NCI-H526 (cell line): ENCODE measurements around the gene DOCK8.

ENCODE experiments used
- DNase-seq, 2 experiments: peaks; one replicate each; lab custom pipeline; 2025; lab: John Stamatoyannopoulos, UW

Gene DOCK8

DNA sequence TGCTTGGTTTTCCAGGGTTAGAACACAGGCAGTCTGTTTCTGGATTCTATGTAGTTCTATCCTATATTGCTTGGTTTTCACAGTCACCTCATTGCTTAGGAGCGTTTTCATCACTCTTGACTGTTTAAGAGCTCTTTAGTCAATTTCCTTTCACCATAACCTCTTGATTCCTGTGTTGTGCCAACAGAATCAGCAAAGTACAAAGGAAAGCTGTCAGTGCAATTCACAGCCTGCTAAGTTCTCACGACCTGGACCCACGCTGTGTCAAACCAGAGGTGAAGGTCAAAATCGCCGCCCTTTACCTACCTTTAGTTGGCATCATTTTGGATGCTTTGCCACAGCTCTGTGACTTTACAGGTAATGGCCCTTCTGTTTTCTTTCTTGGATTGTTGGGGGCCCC lies 199.9 kb downstream of the DOCK8 start:
- no peak for DNase-seq

DNA sequence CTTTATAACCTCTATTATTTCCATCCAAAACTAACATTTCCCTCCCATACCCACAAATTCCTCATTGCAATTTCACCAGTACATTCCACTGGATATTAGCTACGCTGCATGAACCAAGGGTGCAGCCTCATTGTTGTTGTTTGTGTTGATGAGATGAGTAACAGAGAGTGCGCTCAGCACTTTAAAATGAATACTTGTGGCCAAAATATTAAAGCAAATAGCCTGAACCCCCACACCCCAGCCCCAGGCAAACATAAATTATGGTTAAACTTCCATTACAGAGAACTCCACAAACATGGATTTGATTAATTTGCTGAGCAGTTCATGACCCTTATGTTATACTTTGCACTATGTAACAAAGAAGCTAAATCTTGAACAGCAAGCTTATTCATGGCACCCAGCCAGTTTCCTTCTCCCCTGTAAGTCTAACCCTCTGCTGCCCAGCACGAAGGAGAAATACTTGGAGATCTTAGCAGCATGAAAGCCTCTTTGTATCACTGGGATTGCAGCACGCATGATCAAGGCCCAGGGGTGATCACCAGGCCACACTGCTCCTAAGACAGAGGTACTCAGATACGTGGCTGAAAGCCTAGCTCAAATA lies 205.0 kb downstream of the DOCK8 start:
- DNase-seq = no peak

DNA sequence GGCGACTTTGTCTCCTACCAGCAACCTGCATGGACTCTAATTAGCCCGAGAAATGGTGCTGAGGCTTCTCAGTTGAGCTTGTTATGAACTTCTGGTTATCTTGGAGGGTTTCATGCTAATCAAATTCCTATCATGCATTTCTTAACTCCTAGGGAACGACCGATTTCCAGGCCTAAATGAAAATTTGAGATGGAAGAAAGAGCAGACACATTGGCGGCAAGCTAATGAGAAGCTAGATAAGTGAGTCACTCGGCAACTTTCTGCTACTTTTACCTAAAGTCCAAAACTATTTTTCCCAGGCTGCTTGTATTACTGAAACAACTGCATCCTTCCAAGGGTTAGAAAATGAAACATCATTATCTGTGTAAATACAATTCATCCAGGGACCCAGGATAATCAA lies 207.2 kb downstream of the DOCK8 start:
- no peak for DNase-seq

DNA sequence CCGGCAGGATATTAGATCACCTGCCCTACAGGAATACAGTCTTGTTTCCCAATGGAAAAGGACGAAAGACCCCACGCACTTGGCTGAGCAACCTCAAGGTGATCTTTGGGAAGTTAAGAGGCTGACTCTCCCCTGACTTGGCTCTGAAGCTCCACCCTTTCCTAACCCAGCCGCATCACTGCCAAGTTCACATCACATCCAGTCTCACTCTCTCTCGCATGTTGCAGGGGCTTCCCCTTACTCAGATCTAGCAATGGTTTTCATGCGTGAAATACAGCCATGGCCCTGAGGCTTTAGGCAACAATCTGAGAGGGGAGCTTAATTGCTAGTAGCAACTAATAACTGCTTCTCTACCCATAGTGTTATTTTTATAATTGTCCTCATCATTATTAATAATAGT lies 211.6 kb downstream of the DOCK8 start:
- DNase-seq = no peak

DNA sequence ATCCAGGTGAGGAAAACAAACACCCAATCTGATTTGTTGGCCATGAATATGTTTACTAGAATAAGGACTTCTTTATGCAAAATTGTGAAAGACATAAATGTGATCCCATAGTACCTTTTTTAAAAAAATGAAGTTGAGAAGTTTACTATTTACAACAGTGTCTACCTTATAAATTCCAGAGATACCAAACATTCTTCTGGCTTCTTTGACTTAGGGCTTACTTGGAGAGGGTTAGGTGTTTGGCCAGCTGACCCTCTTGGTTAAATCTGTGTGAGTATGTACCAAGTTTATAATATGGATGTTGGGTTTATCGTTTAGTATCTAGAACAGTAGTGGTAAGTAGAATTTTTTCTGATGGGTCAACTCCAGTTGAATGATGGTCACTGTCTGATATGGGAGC lies 212.3 kb downstream of the DOCK8 start:
- DNase-seq = no peak

DNA sequence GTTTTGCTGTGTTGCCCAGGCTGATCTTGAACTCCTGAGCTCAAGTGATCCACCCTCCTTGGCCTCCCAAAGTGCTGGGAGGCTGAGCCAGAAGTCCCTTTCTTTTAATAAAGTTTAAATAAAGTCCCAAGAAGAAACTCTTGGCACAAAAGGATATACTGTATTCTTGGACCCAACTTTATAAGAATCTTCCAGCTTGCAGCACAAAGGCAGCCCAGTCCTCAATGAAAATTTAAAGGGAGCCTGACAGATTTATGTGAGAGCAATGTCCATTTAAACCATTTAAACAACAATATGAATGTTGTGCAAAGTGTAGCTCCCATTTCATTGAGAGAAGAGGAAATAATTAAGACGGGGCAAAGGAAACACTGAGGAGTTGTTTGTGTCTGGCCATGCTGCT lies 217.0 kb downstream of the DOCK8 start:
- no peak for DNase-seq

DNA sequence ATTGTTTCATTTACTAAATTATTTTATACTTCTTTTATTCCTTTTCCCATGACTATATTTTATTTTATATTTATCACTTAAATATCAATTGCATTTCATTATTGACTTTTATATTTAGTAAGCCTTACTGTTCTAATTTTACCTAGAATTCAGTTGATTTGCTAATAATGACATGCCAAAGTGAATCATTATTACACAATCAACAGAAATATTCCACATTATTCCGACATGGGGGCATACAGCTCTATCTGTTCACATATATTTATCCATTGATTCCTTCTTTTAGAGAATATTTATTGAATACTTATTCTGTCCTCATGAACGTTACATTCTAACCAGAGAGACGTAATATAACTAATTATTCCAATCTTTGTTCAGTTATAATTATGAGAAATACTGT lies 221.8 kb downstream of the DOCK8 start:
- DNase-seq = no peak

DNA sequence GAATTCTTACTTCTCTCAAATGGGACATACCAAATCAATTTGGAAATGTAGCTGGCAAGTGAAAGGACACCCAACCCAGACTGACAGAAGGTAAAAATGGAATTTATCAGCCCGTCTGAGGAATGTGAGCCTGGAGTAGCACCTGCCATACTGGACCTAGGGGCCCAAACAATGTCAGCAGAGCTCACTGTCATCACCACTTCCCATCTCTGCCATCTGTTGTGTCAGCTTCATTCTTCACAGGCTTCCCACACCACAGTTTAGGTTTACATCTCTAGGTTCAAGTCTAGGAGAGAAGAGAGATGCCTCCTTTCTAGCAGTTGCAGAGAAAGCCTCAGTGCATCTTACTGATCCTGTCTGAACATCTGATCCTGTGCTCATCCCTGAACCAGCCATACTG lies 222.4 kb downstream of the DOCK8 start:
- DNase-seq = no peak

DNA sequence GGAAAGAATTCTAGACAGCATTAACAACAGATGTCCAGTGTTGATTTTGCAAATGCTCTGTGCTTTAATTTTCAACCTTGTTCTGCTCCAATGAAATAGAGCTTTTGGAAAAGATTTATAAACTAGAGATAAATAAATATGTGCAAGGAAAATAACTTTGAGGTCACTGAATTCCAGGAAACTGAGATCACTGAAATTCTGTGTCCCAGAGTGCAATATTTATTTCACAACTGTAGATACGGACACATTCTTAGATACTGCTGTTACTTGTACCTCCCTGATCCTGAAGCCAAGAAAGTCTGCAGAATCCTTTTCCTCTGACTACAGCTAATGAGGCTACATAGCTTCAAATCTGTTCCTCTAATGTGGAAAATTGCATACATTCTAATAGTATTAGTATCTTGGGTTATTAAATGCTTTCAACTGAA lies 222.9 kb downstream of the DOCK8 start:
- no peak for DNase-seq

DNA sequence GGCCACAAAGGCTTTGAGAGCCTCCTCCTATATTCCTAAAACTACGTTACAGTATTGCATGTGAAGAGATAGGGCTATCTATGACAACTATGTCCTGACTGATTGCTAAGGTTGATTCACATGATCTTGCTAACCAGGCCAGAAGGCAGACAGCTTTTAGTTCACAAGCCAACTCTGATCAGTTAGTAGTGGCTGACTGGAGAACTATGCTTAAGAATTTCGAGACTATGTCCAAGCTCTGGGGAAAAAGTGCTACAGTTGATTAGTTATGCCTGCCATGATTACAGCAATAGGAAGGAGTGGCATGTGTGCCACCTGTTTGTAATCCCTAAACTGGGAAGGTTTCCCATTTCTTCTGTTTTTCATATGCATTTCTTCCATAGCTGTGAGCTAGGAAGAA lies 223.4 kb downstream of the DOCK8 start:
- no peak for DNase-seq

DNA sequence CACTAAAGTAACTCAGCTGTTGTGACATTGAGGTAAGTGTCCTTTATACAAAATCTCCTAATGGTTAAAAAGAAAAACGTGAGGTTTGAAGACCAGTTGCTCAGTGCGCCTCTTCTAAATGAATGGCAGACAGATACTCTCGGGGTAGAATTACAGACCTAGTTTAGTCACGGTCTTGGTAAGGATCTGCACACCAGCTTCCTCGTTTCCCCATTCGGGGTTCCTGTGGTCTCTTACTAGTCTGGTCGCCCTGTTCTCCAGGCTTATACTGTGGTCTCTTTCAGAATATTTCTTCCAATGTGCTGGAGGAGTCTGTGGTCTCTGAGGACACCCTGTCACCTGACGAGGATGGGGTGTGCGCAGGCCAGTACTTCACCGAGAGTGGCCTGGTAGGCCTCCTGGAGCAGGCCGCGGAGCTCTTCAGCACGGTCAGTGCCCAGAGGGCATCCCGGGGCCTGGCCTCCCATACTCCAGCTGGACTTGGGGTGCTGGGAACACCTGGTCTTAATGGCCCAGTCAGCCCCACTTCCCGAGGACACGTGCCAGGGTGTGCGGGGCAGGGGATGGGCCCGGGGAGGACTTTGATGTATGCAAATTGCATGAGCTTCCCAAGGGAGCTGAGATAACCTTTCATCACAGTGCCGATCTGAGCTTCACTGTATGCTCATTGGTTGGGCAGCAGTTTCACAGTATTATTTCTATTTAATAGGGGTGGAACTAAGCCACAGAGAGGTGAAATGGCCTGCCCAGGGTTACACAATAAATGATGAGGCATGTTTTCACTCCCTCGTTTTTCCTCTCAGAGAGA lies 224.5 kb downstream of the DOCK8 start:
- peak; percentile 48 to 86 for DNase-seq

DNA sequence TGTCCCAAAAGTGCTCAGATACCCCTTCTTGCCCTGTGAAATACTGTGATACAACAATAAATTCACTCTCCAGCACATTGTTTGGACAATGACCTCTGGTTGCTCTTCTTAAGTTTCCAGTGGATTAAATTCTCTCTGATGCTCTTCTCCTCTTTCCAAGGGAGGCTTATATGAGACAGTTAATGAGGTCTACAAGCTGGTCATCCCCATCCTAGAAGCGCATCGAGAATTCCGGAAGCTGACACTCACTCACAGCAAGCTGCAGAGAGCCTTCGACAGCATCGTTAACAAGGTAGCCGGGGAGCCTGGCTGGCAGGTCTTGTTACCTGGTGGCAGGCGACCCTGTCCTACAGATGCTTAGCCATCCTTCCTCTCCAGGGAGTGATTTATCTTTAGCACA lies 226.5 kb downstream of the DOCK8 start:
- no peak for DNase-seq

DNA sequence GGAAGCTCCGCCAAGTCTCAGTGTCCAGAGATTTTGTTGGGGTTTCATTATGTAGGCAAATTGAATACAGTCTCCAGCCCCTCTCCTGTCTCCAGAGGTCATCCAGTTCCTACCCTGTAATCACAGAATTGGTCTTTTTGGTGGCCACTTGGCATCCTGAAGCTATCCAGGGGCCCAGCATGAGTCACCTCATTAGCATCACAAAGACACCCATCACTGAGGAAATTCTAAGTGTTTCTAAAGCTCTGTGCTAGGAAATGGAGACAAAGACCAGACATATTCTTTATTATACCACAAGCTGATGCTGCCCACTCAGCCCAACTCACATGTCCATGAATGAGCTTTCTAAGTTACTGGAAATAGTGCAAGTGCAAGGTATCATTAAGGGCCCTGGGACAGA lies 229.9 kb downstream of the DOCK8 start:
- no peak for DNase-seq

DNA sequence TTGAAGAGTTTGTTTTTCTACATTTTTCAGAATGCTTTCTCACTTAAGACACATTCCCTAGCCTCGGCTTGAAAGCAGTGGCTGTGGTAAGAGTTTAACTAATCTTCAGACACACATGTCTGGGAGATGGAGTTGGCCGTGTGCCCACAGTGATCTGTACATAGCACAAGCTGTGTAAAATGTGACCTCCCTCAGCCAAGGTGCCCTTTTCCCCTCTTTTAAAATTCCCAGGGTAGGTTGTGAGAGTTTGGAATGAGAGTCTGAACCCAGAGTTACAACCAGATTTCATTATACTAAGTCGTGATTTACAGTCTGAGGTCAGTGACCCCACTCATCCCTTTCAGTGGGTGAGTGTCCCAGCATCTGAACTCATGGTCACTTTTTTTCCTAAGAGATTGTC lies 230.4 kb downstream of the DOCK8 start:
- DNase-seq = no peak

DNA sequence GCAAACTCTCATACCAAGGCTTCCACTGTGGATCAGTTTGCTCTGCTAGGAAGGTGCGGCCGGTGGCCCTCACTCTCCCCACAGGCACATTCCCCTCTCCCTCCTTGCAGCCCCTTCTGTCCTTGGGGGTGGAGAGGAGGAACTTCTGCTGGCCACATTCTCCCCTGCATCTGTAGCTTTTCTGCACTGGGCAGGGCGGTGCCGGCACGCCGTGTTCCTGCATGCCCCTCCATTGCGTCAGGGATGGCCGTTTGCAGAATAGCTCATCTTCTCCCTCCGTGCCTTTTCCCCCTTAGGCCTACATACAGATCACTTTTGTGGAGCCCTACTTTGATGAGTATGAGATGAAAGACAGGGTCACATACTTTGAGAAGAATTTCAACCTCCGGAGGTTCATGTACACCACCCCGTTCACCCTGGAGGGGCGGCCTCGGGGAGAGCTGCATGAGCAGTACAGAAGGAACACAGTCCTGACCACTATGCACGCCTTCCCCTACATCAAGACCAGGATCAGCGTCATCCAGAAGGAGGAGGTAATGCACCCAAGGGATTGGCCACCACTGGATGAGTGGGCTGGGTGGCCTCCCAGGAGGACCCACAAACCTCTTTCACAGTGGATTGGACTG lies 231.5 kb downstream of the DOCK8 start:
- DNase-seq = no peak

DNA sequence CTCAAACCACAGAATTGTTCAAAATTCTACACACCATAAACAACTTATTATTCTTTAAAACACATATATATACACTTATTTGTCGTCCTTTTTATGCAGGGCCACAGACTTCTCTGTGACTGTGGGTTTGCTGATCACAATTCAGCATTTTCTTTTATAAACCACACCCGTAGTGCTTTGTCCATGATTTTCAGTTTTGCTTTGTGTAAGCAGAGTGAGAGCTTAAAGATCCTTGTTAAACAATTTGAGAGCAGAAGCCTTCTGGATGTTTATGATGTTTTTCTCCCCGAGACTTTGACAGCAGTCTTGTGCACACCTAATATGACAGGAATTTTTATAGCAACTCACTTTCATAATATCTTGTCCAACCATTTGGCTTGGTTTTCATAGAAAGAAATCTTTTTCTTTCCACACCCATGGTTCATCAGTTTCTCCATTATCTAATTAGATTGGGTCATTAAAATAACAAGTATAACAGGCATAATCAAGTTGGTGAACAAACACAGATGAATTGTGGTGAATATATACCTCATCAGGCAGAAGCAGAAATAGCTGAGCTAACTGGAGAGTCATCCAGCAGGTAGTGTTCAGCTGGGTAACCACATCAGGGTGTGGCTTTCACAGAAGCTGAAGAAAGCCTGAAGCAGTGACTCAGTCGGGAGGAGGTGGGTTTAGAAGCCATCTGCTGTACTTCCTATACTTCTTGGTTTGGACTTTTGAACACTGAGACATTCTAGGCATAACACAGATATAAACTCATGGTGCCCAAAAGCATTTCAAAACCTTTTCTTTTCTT lies 232.8 kb downstream of the DOCK8 start:
- no peak for DNase-seq

DNA sequence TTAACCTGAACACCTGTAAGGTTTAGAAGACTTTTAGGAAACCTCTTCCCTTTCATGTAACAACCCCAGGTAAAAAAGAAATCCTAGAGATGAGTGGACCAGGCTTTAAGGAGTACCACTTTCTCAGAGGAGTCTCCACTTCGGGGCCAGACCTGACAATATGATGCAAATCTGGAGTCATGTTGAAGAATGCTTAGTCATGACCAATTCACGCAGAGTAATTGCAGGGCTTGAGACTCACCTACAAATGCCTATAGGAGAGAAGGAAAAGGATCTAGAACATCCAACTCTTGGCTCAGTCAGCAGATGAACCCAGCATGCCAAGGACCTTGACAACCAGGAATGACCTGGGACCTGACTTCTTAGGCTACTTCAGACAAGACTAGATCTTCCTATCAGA lies 235.4 kb downstream of the DOCK8 start:
- DNase-seq = no peak

DNA sequence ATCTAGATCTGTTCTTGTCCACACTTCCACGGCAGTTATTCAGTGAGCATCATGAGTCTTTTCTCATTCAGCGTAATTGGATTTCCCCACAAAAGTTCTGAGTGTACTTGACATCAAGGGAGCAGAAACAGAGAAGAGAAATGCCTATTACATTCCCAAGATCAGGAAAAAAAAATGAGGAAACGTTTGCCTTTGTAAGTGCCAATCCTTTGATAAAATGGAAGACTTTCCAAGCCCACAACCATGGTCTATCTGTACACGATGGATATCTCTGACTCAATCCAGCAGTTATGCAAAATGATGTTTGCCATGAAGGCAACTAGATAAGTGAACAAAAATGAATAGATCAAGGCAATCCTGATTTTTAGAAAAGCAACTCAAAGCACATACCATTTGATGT lies 235.9 kb downstream of the DOCK8 start:
- DNase-seq = no peak

DNA sequence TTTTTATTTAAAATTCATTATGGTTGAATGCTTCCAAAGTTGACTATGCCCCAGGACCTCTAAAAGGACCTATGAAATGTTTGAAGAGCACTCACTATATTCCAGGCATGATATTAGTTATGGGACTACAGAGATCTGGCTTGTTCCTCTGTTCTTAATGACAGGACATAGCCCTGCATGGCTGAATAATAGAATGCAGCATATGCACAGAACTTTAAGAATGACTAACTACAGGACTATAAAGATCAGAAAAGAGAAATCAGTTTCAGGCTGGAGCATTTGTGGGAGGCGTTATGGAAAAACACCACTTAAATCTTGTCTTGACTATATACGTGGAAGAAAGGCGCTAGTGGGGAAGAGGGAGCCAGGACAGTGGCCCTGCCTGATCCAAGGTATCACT lies 239.2 kb downstream of the DOCK8 start:
- no peak for DNase-seq

DNA sequence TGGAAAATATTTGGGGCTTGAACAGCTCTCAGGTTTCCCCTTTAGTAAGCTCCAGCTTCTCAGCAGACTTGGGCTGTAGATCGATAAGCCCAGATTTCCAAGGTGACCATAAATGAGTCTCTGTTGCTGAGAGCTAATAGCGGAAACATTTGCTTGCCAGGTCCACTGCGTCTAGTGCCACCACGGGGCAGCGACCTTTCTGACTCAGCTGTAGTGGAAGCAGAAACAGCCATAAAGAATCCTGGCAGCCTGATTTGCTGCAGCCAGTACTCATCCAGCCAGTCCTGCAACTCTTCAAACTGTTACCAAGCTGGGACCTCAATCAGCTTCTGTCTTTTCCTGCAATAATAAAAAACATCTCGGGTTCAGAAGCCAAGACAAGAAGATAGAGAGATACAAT lies 241.7 kb downstream of the DOCK8 start:
- peak in 1 of 2 experiments; percentile 16 for DNase-seq

DNA sequence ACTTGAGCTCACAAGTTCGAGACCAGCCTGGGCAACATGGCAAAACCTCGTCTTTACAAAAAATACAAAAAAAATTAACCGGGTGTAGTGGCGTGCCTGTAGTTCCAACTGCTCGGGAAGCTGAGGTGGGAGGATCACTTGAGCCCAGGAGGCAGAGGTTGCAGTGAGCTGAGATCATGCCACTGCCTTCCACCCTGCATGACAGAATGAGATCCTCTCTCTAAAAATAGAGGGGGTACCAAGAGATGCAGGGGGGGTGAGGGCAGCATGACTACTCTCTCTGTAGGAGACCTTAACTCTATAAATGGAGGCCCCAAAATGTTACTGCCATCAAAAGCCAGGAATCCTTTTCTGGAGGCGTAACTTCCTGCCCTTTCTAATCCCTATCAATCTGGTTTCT lies 243.9 kb downstream of the DOCK8 start:
- DNase-seq = no peak
